GM23248 (cell line): ENCODE measurements around the gene GALE.

ENCODE experiments used
- EZH2 ChIP-seq: fragments of 200-600 bp; sonication (generic); IDR thresholded peaks from 2 replicates; pipeline ENCODE4 v1.6.1; 2018; ENCODE audit warnings: antibody characterized with exemption, mild to moderate bottlenecking; ENCODE audit not compliant: insufficient read depth, poor library complexity, severe bottlenecking
- EZH2phosphoT487 ChIP-seq: fragments of 200-600 bp; sonication (generic); IDR thresholded peaks from 2 replicates; pipeline ENCODE4 v1.6.1; 2018; ENCODE audit warnings: antibody characterized with exemption, moderate library complexity, mild to moderate bottlenecking, low read depth; ENCODE audit not compliant: insufficient read depth

DNA sequence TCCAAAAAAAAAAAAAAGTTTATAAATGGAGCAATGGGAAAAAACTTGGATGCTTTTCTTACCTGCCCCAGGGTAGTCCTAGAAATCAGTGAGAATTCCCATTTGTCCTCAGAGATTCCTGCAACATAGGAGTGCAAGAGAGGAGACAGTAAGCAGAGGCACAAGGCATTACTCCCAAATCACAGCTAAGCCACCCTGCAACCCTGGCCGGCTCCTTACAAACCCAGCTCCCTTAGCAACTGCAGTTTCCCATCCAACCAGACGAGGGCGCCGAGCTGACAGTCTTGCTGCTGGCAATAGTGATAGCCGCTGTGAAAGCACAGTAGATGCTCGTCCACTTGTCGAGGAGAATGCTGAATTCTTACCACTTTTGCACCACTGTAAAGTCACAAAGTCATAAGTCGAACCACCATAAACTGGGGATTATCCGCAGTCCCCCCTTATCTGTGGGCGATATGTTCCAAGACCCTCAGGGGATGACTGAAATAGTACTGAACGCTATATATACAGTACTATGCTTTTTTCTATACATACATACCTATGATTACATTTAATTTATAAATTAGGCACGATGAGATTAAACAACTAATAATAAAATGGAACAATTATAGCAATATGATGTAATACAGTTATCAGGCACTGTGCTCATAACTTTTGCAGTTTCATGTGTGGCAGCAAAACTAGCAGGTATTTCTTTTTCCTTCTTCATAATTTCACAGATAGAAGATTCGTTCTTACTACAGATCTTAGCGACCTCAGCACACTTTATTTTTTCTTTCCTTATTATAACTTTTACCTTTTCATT lies 28.3 kb downstream of the GALE start:
- TF ChIP-seq EZH2 (no peak), EZH2phosphoT487 (no peak)
